Measurements from ENCODE around the gene SST.

DNA sequence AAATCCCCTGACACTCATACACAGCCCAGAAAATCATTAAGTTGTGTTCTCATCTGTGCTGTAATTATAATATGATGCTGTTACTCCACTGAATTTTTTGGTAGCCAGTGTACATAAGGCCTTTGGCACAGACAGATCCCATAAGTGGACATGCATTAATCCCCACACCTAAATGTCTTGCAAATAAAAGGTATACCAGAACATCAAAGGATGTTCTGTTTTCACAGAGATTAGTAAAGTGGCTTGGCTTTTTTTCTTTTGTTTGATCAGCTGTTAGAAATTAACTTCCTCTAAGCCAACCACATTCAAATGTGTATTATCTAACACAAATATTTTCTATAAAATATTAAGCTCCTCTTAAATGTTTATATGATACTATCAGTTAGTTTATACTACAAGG is 2.7 kb downstream of the SST start:
- TF ChIP-seq CREB1 (IDR thresholded peaks at IDR 0.05; ENCODE audit: low read depth) (no peak), EZH2 (IDR thresholded peaks at IDR 0.05; ENCODE audit: borderline replicate concordance, control insufficient read depth, low read depth, low read length) (no peak), TCF12 (IDR thresholded peaks at IDR 0.05; ENCODE audit: low read depth, low read length) (no peak), NFXL1 (IDR thresholded peaks at IDR 0.05; ENCODE audit: borderline replicate concordance) (no peak), EP300 (IDR thresholded peaks at IDR 0.05; ENCODE audit: borderline replicate concordance in 1 of 2, control insufficient read depth in 1 of 2, low read depth in 2 of 2, low read length in 2 of 2) (no peak)

Measured in GM12878 (cell line).